ENCODE data around the gene FAT1.
"Not testable (repeated sequence)": the region's sequence is repeated elsewhere in the genome, so short reads cannot be mapped to it uniquely, and the experiment has no call there.

Gene FAT1

GRCh38 chr4:186723292-186724057 lies at the start of gene FAT1:
Gene FAT1, minus strand, starts transcription at chr4:186723856. Its CDS starts 14,029 bp downstream, at chr4:186709827.
- DNase-seq (ENCODE audit: low read depth in 2 of 2) = peak; percentile 69 to 70

- no peak for DNase-seq (ENCODE audit: low read depth in 2 of 2)
Measured at GRCh38 chr4:186772936-186773487, 49.4 kb upstream of the FAT1 start.

- peak in 1 of 2 experiments; percentile 10 for DNase-seq (ENCODE audit: low read depth in 2 of 2)
Measured at GRCh38 chr4:186771624-186772023, 48.0 kb upstream of the FAT1 start.

- DNase-seq (ENCODE audit: low read depth in 2 of 2) = peak; percentile 75 to 76
Measured at GRCh38 chr4:186770481-186771175, 47.0 kb upstream of the FAT1 start.

GRCh38 chr4:186767794-186768193 lies 44.1 kb upstream of the FAT1 start:
- DNase-seq (ENCODE audit: low read depth in 2 of 2) = no peak

GRCh38 chr4:186765673-186766546 lies 42.3 kb upstream of the FAT1 start:
- no peak for DNase-seq (ENCODE audit: low read depth in 2 of 2)

- DNase-seq (ENCODE audit: low read depth in 2 of 2) = no peak
Measured at GRCh38 chr4:186765138-186765537, 41.5 kb upstream of the FAT1 start.

- no peak for DNase-seq (ENCODE audit: low read depth in 2 of 2)
Measured at GRCh38 chr4:186764457-186764856, 40.8 kb upstream of the FAT1 start.

GRCh38 chr4:186762865-186763264 lies 39.2 kb upstream of the FAT1 start:
- no peak for DNase-seq (ENCODE audit: low read depth in 2 of 2)

GRCh38 chr4:186762361-186762760 lies 38.7 kb upstream of the FAT1 start:
- no peak for DNase-seq (ENCODE audit: low read depth in 2 of 2)

GRCh38 chr4:186761956-186762355 lies 38.3 kb upstream of the FAT1 start:
- DNase-seq (ENCODE audit: low read depth in 2 of 2) = not testable (repeated sequence)

GRCh38 chr4:186761393-186761792 lies 37.7 kb upstream of the FAT1 start:
- DNase-seq (ENCODE audit: low read depth in 2 of 2) = no peak

GRCh38 chr4:186760576-186760975 lies 36.9 kb upstream of the FAT1 start:
- peak; percentile 63 to 68 for DNase-seq (ENCODE audit: low read depth in 2 of 2)

GRCh38 chr4:186759990-186760389 lies 36.3 kb upstream of the FAT1 start:
- DNase-seq (ENCODE audit: low read depth in 2 of 2) = no peak

GRCh38 chr4:186758929-186759682 lies 35.5 kb upstream of the FAT1 start:
- no peak for DNase-seq (ENCODE audit: low read depth in 2 of 2)

- DNase-seq (ENCODE audit: low read depth in 2 of 2) = peak; percentile 29 to 39
Measured at GRCh38 chr4:186757696-186758355, 34.2 kb upstream of the FAT1 start.

- not testable (repeated sequence) for DNase-seq (ENCODE audit: low read depth in 2 of 2)
Measured at GRCh38 chr4:186756550-186756949, 32.9 kb upstream of the FAT1 start.

- no peak for DNase-seq (ENCODE audit: low read depth in 2 of 2)
Measured at GRCh38 chr4:186755550-186756519, 32.2 kb upstream of the FAT1 start.

GRCh38 chr4:186754976-186755375 lies 31.3 kb upstream of the FAT1 start:
- DNase-seq (ENCODE audit: low read depth in 2 of 2) = no peak
